H1 (cell line): ENCODE data around the gene TMA7. TPM values are rescaled to one million over a fixed set of nuclear protein-coding genes. Genes with fewer than 3 reads are reported as not detected.

Experiments
- CTCF ChIA-PET: fragments of 300-600 bp; sonication (Branson Sonifier 250); formaldehyde crosslinking; loops from one replicate; lab custom pipeline; 2021; ENCODE audit not compliant: partially characterized antibody; lab: Charles Lee
- POLR2A ChIA-PET: fragments of 300-600 bp; sonication (Branson Sonifier 250); formaldehyde crosslinking; loops from one replicate; lab custom pipeline; 2021; ENCODE audit warnings: inconsistent platforms; ENCODE audit not compliant: partially characterized antibody; lab: Charles Lee
- DNase-seq, 2 experiments: peaks; one replicate each; pipeline versions ENCODE4 v3.0.0 to v3.0.0-alpha.2; 2010 to 2022; ENCODE audit warnings: low spot score in 2 of 2, low read depth in 1 of 2, mixed read lengths in 1 of 2
- FAIRE-seq: peaks from 2 replicates; lab custom pipeline; 2011; peaks lifted over from hg19 to GRCh38; lab: Jason Lieb, UNC
- H2AFZ ChIP-seq: 2 replicates; pipeline ENCODE4 v1.8.1; 2012; ENCODE audit warnings: low read length, inconsistent platforms
- H2AK5ac ChIP-seq: 2 replicates; pipeline ENCODE4 v1.6.1; 2013; ENCODE audit warnings: low read depth, low read length
- H2BK120ac ChIP-seq: replicated peaks from 2 replicates; pipeline ENCODE3; 2013; ENCODE audit warnings: low read depth, low read length, inconsistent platforms
- H2BK12ac ChIP-seq: 2 replicates; pipeline ENCODE4 v1.6.1; 2013; ENCODE audit warnings: low read depth, low read length
- H2BK15ac ChIP-seq: 2 replicates; pipeline ENCODE4 v1.6.1; 2013; ENCODE audit warnings: low read length
- H2BK20ac ChIP-seq: 2 replicates; pipeline ENCODE4 v1.6.1; 2013; ENCODE audit warnings: low read length
- H2BK5ac ChIP-seq: 2 replicates; pipeline ENCODE4 v1.6.1; 2013; ENCODE audit warnings: low read depth, low read length
- H3K14ac ChIP-seq: 2 replicates; pipeline ENCODE4 v1.6.1; 2013; ENCODE audit warnings: inconsistent platforms; ENCODE audit not compliant: insufficient read length
- H3K18ac ChIP-seq: 2 replicates; pipeline ENCODE4 v1.6.1; 2013; ENCODE audit warnings: low read length; ENCODE audit errors: extremely low read depth
- H3K23ac ChIP-seq: 2 replicates; pipeline ENCODE4 v1.6.1; 2013; ENCODE audit warnings: inconsistent platforms; ENCODE audit not compliant: insufficient read length
- H3K23me2 ChIP-seq: 2 replicates; pipeline ENCODE4 v1.6.1; 2013; ENCODE audit warnings: low read depth, low read length
- H3K27ac ChIP-seq: 2 replicates; pipeline ENCODE4 v1.6.1; 2011; ENCODE audit warnings: low read depth, low read length, inconsistent platforms
- H3K27me3 ChIP-seq, 4 experiments: replicated peaks in 1 of 4; 1 replicate in 1 of 4; 2 replicates in 3 of 4; pipeline versions ENCODE4 v1.6.1 to v1.8.1; 2011 to 2013; ENCODE audit warnings: low read length in 3 of 4, mild to moderate bottlenecking in 3 of 4, inconsistent platforms in 2 of 4, mixed read lengths in 2 of 4, moderate library complexity in 1 of 4; ENCODE audit not compliant: control insufficient read depth in 3 of 4, insufficient read depth in 3 of 4; ENCODE audit errors: extremely low read depth in 1 of 4
- H3K36me3 ChIP-seq, 4 experiments: 2 replicates each; pipeline versions ENCODE4 v1.6.1 to v1.8.1; 2011 to 2013; ENCODE audit warnings: mild to moderate bottlenecking in 4 of 4, low read length in 3 of 4, moderate library complexity in 2 of 4, control low read depth in 1 of 4, inconsistent platforms in 1 of 4; ENCODE audit not compliant: insufficient read depth in 4 of 4, control insufficient read depth in 2 of 4
- H3K4ac ChIP-seq: replicated peaks from 2 replicates; pipeline ENCODE3; 2013; ENCODE audit warnings: low read length, low read depth, mixed read lengths, inconsistent platforms; ENCODE audit not compliant: insufficient read length
- H3K4me1 ChIP-seq, 4 experiments: replicated peaks in 1 of 4; 1 replicate in 1 of 4; 2 replicates in 3 of 4; pipeline versions ENCODE4 v1.6.1 to v1.8.1; 2011 to 2013; ENCODE audit warnings: low read length in 3 of 4, inconsistent platforms in 2 of 4, mixed read lengths in 1 of 4; ENCODE audit not compliant: insufficient read depth in 4 of 4, control insufficient read depth in 3 of 4
- H3K4me2 ChIP-seq, 2 experiments: 2 replicates each; pipeline versions ENCODE4 v1.6.1 to v1.8.1; 2011 to 2013; ENCODE audit warnings: low read depth in 2 of 2, low read length in 2 of 2, control low read depth in 1 of 2, inconsistent platforms in 1 of 2, mild to moderate bottlenecking in 1 of 2; ENCODE audit not compliant: insufficient read depth in 1 of 2
- H3K4me3 ChIP-seq, 4 experiments: fragments of 200-600, 300-600 bp in 1 of 4; sonication (generic), shearing (Covaris generic), sonication (Bioruptor Twin) in 1 of 4; 2 replicates each; pipeline versions ENCODE4 v1.5.1 to v1.8.1; 2011 to 2016; ENCODE audit warnings: low read length in 4 of 4, low read depth in 3 of 4, control low read depth in 2 of 4, inconsistent platforms in 2 of 4, mild to moderate bottlenecking in 2 of 4, mixed read lengths in 1 of 4, moderate library complexity in 1 of 4; ENCODE audit not compliant: insufficient read depth in 2 of 4; ENCODE audit errors: extremely low read depth in 1 of 4
- H3K56ac ChIP-seq: replicated peaks from 2 replicates; pipeline ENCODE3; 2013; ENCODE audit warnings: low read depth, mild to moderate bottlenecking, mixed read lengths, low read length, inconsistent platforms; ENCODE audit not compliant: insufficient read length
- H3K79me1 ChIP-seq: 2 replicates; pipeline ENCODE4 v1.6.1; 2013; ENCODE audit warnings: low read depth, low read length, control low read depth
- H3K79me2 ChIP-seq, 2 experiments: 2 replicates each; pipeline versions ENCODE4 v1.6.1 to v1.8.1; 2012 to 2013; ENCODE audit warnings: low read length in 2 of 2, mild to moderate bottlenecking in 2 of 2, inconsistent platforms in 1 of 2; ENCODE audit not compliant: insufficient read depth in 2 of 2, control insufficient read depth in 1 of 2
- H3K9ac ChIP-seq, 4 experiments: replicated peaks in 1 of 4; 1 replicate in 1 of 4; 2 replicates in 3 of 4; pipeline versions ENCODE4 v1.6.1 to v1.8.1; 2011 to 2013; ENCODE audit warnings: low read depth in 3 of 4, low read length in 3 of 4, control low read depth in 2 of 4, mild to moderate bottlenecking in 2 of 4, moderate library complexity in 2 of 4, inconsistent platforms in 1 of 4; ENCODE audit errors: extremely low read depth in 1 of 4
- H3K9me3 ChIP-seq, 2 experiments: 2 replicates each; pipeline versions ENCODE4 v1.6.1 to v1.8.1; 2012 to 2013; ENCODE audit warnings: mild to moderate bottlenecking in 2 of 2, moderate library complexity in 2 of 2, control low read depth in 1 of 2, inconsistent platforms in 1 of 2, low read depth in 1 of 2, low read length in 1 of 2, mixed read lengths in 1 of 2; ENCODE audit not compliant: insufficient read depth in 2 of 2
- H4K20me1 ChIP-seq, 2 experiments: replicated peaks in 1 of 2; 2 replicates each; pipeline versions ENCODE3 to v1.8.1; 2011 to 2013; ENCODE audit warnings: inconsistent platforms in 2 of 2, low read length in 2 of 2, mild to moderate bottlenecking in 1 of 2; ENCODE audit not compliant: insufficient read depth in 2 of 2, control insufficient read depth in 1 of 2
- H4K5ac ChIP-seq: 2 replicates; pipeline ENCODE4 v1.6.1; 2013; ENCODE audit warnings: low read length, low read depth, mixed read lengths, inconsistent platforms; ENCODE audit not compliant: insufficient read length
- H4K8ac ChIP-seq: 2 replicates; pipeline ENCODE4 v1.8.0; 2013; ENCODE audit warnings: mild to moderate bottlenecking, moderate library complexity, low read length, inconsistent platforms; ENCODE audit not compliant: insufficient read depth; ENCODE audit errors: extremely low read depth
- H4K91ac ChIP-seq: replicated peaks from 2 replicates; pipeline ENCODE3; 2013; ENCODE audit warnings: low read length, mixed read lengths, inconsistent platforms; ENCODE audit not compliant: insufficient read length
- EGR1 ChIP-seq: IDR thresholded peaks from 2 replicates; pipeline ENCODE4 v1.6.1; 2011; ENCODE audit warnings: low read depth, low read length, borderline replicate concordance
- NANOG ChIP-seq: IDR thresholded peaks from 2 replicates; pipeline ENCODE4 v1.6.1; 2011; ENCODE audit warnings: low read length, low read depth, mild to moderate bottlenecking, inconsistent platforms; ENCODE audit not compliant: insufficient read depth, poor library complexity, severe bottlenecking
- SP2 ChIP-seq: IDR thresholded peaks from 2 replicates; pipeline ENCODE4 v1.6.1; 2012; ENCODE audit warnings: mild to moderate bottlenecking, low read length, inconsistent platforms
- WGBS, 2 experiments: shearing (Covaris generic) in 1 of 2; methylation state at CpG; one replicate each; pipeline versions ENCODE4 v1.1.6 to v1.1.7; 2013 to 2015; ENCODE audit warnings: low lambda C conversion rate in 2 of 2, mixed read lengths in 2 of 2, inconsistent platforms in 1 of 2, low coverage in 1 of 2, missing lambda C conversion rate in 1 of 2; ENCODE audit not compliant: insufficient replicate concordance in 2 of 2, insufficient coverage in 1 of 2, insufficient read length in 1 of 2; ENCODE audit errors: extremely low coverage in 1 of 2, missing lambda C conversion rate in 1 of 2; 5-methylcytosine and 5-hydroxymethylcytosine counted together
- polyA plus RNA-seq, 7 experiments: library from polyadenylated mRNA; depleted of rRNA in 3 of 7; stranded (reverse) in 5 of 7; unstranded in 2 of 7; fragments of >200 nt in 5 of 7; fragments of 200-250 nt in 2 of 7; gene quantifications; 1 replicate in 5 of 7; 2 replicates in 1 of 7; 4 replicates in 1 of 7; pipeline versions ENCODE4 v1.2.1 to v1.2.3, GENCODE V29; 2011 to 2013; ENCODE audit warnings: missing spikeins in 2 of 7, mixed read lengths in 2 of 7
- total RNA-seq: library from RNA; stranded (reverse); fragmentation: NEBNext Ultra II Directional; extraction: Animal tissue kit (Norgen Biotek cat#: 25700); gene quantifications from 2 replicates; pipeline ENCODE4 v1.2.1, GENCODE V29; 2021

The TMA7 gene
- total and polyA plus RNA-seq, 2 of the 8 experiments (the other 6 are each of a cell fraction or from before 2014, with no cell fraction given) = 138 to 305 TPM

DNA sequence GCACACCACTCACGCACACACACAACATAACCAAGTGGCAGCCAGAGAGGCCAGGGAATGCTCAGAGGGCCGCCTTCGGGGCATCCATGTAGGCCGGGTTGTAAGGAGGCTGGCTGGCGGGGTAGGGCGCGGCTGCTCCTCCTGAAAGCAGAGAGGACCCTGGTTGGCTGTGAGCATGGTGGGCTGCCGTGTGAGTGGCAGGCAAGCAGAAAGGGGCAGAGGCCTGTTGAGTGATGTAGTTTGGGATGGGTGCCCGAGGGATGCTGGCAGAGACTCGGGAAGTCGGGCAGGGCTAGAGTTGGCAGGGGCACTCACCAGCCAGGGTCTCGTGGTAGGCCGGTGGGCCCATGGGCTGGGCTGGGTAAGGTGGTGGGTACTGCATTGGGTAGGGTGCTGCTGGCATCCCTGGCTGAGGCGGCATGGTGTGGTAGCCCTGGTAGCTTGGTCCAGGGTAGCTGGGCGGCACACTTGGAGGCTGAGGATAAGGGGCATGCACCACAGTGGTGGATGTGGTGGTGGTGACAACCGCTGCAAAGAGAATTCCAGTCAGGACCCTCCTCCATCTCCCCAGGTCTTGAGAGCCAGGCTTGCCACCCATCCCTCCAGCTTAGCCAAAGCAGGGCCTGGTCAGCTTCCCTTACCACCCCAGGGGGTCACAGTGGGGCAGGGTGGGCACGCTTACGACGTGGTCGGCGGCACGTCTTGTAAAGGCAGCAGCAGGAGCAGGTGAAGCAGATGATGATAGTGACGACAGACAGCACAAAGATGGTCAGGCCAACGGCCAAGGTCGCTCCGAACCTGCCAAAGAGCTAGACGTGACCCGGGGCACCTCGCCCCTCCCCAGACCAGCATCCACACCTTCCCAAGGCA is 29.2 kb downstream of the TMA7 start:
- peak overlapping the region; percentile 24 for H3K4ac ChIP-seq
- H3K36me3 ChIP-seq = peaks cover 7 to 35% (median 14%) of the 10 kb centered on the region in 4 experiments
- TF ChIP-seq EGR1 (no peak), NANOG (no peak), SP2 (no peak)
- TF ChIP-seq, all 59 proteins: peak for 0
- ChIA-PET POLR2A (interaction anchor here (0.6 to 4.0 kb wide), 13 partner anchors 9 to 230 kb away, joined by 3 to 14 read pairs (median 4); partner anchors contain the start of gene PLXNB1), CTCF (interaction anchor here (0.7 to 21.5 kb wide), 8 partner anchors 10 to 337 kb away, joined by 3 to 251 read pairs (median 3); partner anchors contain the start of genes PFKFB4 and SHISA5)
- Histone ChIP-seq H3K79me2 (peaks cover 0 to 23% of the 10 kb centered on the region in 2 experiments; a peak in 2 of 4 replicates), H3K4me3 (no peak overlapping the region), H3K9ac (no peak overlapping the region), H3K23me2 (peaks cover 6% of the 10 kb centered on the region), H4K20me1 (peaks cover 3 to 4% of the 10 kb centered on the region in 2 experiments), H4K8ac (no peak overlapping the region; the same call in 1 of the 2 replicates), H3K27ac (0 out of 2 replicates have a peak overlapping the region, but pooled peaks have one; percentile 7), H4K5ac (no peak overlapping the region), H3K9me3 (no peaks in the 10 kb centered on the region), H2BK20ac (no peak overlapping the region), H2BK15ac (no peak overlapping the region), H3K23ac (no peak overlapping the region), H3K4me2 (no peak overlapping the region), H3K4me1 (peaks cover 0 to 28% (median 21%) of the 10 kb centered on the region in 4 experiments; a peak in 6 of 7 replicates), H2AFZ (no peak overlapping the region), H4K91ac (no peak overlapping the region), H2BK5ac (no peak overlapping the region; the same call in 1 of the 2 replicates), H3K18ac (no peak overlapping the region), H3K14ac (no peak overlapping the region), H3K27me3 (no peaks in the 10 kb centered on the region), H3K56ac (no peak overlapping the region), H2AK5ac (no peak overlapping the region), H3K79me1 (peaks cover 10% of the 10 kb centered on the region), H2BK120ac (no peak overlapping the region), H2BK12ac (no peak overlapping the region)
- DNase-seq (no peak), FAIRE-seq (no peak)
- 95% methylated on average over 29 of the region's 29 CpGs; no CpG with 5 or more reads in 1 of the 2 experiments for WGBS, 2 experiments
